Spleen (tissue), 11 donors: ENCODE results near the gene PCDHGC5. TPM values are rescaled to one million over a fixed set of nuclear protein-coding genes. Genes with fewer than 3 reads are reported as not detected.

Source experiments
- DNase-seq: peaks from one replicate; pipeline ENCODE4 v3.0.0-alpha.2; 2020
- H3K27ac ChIP-seq, 8 donors: fragments of 200-600 bp; sonication (generic) in 7 of 8; 1 replicate in 4 of 8; 2 replicates in 4 of 8; pipeline versions ENCODE4 v1.5.0 to v1.8.0; 2016 to 2021; ENCODE audit warnings: inconsistent platforms in 4 of 8, mild to moderate bottlenecking in 4 of 8, moderate library complexity in 1 of 8
- H3K27me3 ChIP-seq, 7 donors: fragments of 200-600 bp; sonication (generic) in 6 of 7; replicated peaks in 1 of 7; 1 replicate in 4 of 7; 2 replicates in 3 of 7; pipeline versions ENCODE4 v1.5.0 to v1.8.0; 2016 to 2021; ENCODE audit warnings: inconsistent platforms in 3 of 7, mild to moderate bottlenecking in 1 of 7
- H3K36me3 ChIP-seq, 6 donors: fragments of 200-600 bp; sonication (generic) in 5 of 6; 1 replicate in 4 of 6; 2 replicates in 2 of 6; pipeline versions ENCODE4 v1.5.0 to v1.8.0; 2016 to 2021; ENCODE audit warnings: inconsistent platforms in 2 of 6
- H3K4me1 ChIP-seq, 6 donors: fragments of 200-600 bp; sonication (generic) in 5 of 6; 1 replicate in 3 of 6; 2 replicates in 3 of 6; pipeline versions ENCODE4 v1.5.0 to v1.8.0; 2016 to 2021; ENCODE audit warnings: inconsistent platforms in 3 of 6
- H3K4me3 ChIP-seq, 8 donors: fragments of 200-600 bp; sonication (generic) in 7 of 8; 1 replicate in 4 of 8; 2 replicates in 4 of 8; pipeline versions ENCODE4 v1.5.0 to v1.8.0; 2016 to 2021; ENCODE audit warnings: inconsistent platforms in 4 of 8, mild to moderate bottlenecking in 4 of 8, moderate library complexity in 2 of 8
- H3K9me3 ChIP-seq, 8 donors: fragments of 200-600 bp; sonication (generic) in 7 of 8; 1 replicate in 4 of 8; 2 replicates in 4 of 8; pipeline versions ENCODE4 v1.5.0 to v1.8.0; 2016 to 2021; ENCODE audit warnings: inconsistent platforms in 4 of 8
- CTCF ChIP-seq, 11 experiments: fragments of 200-600 bp in 7 of 11; fragments of 450-650 bp in 4 of 11; sonication (generic) in 4 of 11; IDR thresholded peaks in 8 of 11; conservative IDR thresholded peaks in 3 of 11; 1 replicate in 7 of 11; 2 replicates in 4 of 11; pipeline versions ENCODE4 v1.4.0 to v1.8.0; 2016 to 2021; ENCODE audit warnings: antibody characterized with exemption in 11 of 11, inconsistent platforms in 4 of 11, mild to moderate bottlenecking in 1 of 11
- POLR2A ChIP-seq, 3 donors: fragments of 450-650 bp; IDR thresholded peaks; one replicate each; pipeline ENCODE4 v1.5.1; 2017; ENCODE audit warnings: antibody characterized with exemption in 3 of 3, mild to moderate bottlenecking in 1 of 3
- POLR2AphosphoS5 ChIP-seq, 3 donors: sonication (generic); formaldehyde crosslinking; IDR thresholded peaks; one replicate each; pipeline ENCODE4 v1.5.1; 2017; ENCODE audit warnings: antibody characterized with exemption in 3 of 3
- WGBS, 5 donors: extraction: QIAGEN DNeasy Blood & Tissue Kit in 3 of 5; methylation state at CpG; one replicate each; pipeline versions ENCODE4 v1.1.5 to v1.1.7; 2013 to 2018; 5-methylcytosine and 5-hydroxymethylcytosine counted together
- intact Hi-C: fragments of 100-400 bp; cut with DNase I; formaldehyde crosslinking; loops from one replicate; pipeline ENCODE4 v1.15.0; 2023; ENCODE audit warnings: low total_unique reads
- polyA plus RNA-seq, 3 donors: library from polyadenylated mRNA; stranded (reverse); fragments of 200-250 nt; gene quantifications; one replicate each; pipeline ENCODE4 v1.2.1, GENCODE V29; 2013
- total RNA-seq, 7 donors: library from RNA; depleted of rRNA in 3 of 7; stranded (reverse); fragments of >200 nt in 3 of 7; fragmentation: NEBNext Ultra II Directional in 4 of 7; extraction: Animal tissue kit (Norgen Biotek cat#: 25700) in 4 of 7; gene quantifications; one replicate each; pipeline versions ENCODE4 v1.1.0 to v1.2.1, GENCODE V29; 2016 to 2021
- donor health status: healthy with polysubstance abuse.
- donor health status: DM: no; HTN: no; CAD: no; lungs with moderate emphysema.
- donor health status: DM: no; HTN: no; CAD: no.
- donor health status: Bipolar disorder and iron deficiency.
- donor health status: healthy.
- donor health status: DM: no; HTN: no; CAD: no.
- donor health status: DM: yes; HTN: yes; CAD: no.

PCDHGC5 gene
- total and polyA plus RNA-seq, 10 donors, result 0.02 to 2.5 (median 1.1) TPM; not detected in 1

- Histone ChIP-seq H3K4me1 (peaks cover 16 to 98% (median 74%) of the 10 kb centered on the region in 6 donors), H3K27me3 (no peaks in the 10 kb centered on the region), H3K27ac (peak overlapping the region; percentile 36 to 87 (median 82)), H3K9me3 (no peaks in the 10 kb centered on the region), H3K36me3 (peaks cover 0 to 44% (median 19%) of the 10 kb centered on the region in 6 donors), H3K4me3 (peak overlapping the region; percentile 41 to 74 (median 54))
- TF ChIP-seq POLR2A (IDR thresholded peaks at IDR 0.05) (no peak), POLR2AphosphoS5 (IDR thresholded peaks at IDR 0.05) (peak; percentile 37 to 50 (median 41)), CTCF (IDR thresholded peaks at IDR 0.05 in 8 of 11, conservative IDR thresholded peaks at IDR 0.05 in 3 of 11) (peak; percentile 53 to 90 (median 81))
- 3 to 9% (median 5%) methylated on average over 28 of the region's 28 CpGs for WGBS, 5 donors
- intact Hi-C loops, result no loop called here
- DNase-seq, result peak; percentile 96
Measured at GRCh38 chr5:141512390-141512910, 23.6 kb downstream of the PCDHGC5 start.

- Histone ChIP-seq H3K36me3 (peaks cover 0 to 50% (median 23%) of the 10 kb centered on the region in 6 donors), H3K27ac (peak overlapping the region; percentile 36 to 87 (median 82)), H3K4me1 (peaks cover 16 to 98% (median 69%) of the 10 kb centered on the region in 6 donors), H3K4me3 (peak overlapping the region; percentile 41 to 74 (median 54)), H3K27me3 (no peaks in the 10 kb centered on the region), H3K9me3 (no peaks in the 10 kb centered on the region)
- DNase-seq, result peak; percentile 86
- intact Hi-C loops, result no loop called here
- WGBS, 5 donors, result 2 to 9% (median 4%) methylated on average over 31 to 43 of the region's 43 CpGs
- no peak for TF ChIP-seq CTCF (IDR thresholded peaks at IDR 0.05 in 8 of 11, conservative IDR thresholded peaks at IDR 0.05 in 3 of 11)
- TF ChIP-seq POLR2A (IDR thresholded peaks at IDR 0.05), result no peak
- peak; percentile 36 to 54 (median 37) for TF ChIP-seq POLR2AphosphoS5 (IDR thresholded peaks at IDR 0.05)
Measured at GRCh38 chr5:141512911-141513626, 24.2 kb downstream of the PCDHGC5 start.

- Histone ChIP-seq H3K4me3 (peak overlapping the region; percentile 41 to 74 (median 54)), H3K27me3 (no peaks in the 10 kb centered on the region), H3K36me3 (peaks cover 0 to 57% (median 26%) of the 10 kb centered on the region in 6 donors), H3K27ac (peak overlapping the region; percentile 21 to 87 (median 82)), H3K9me3 (no peaks in the 10 kb centered on the region), H3K4me1 (peaks cover 15 to 98% (median 63%) of the 10 kb centered on the region in 6 donors)
- peak; percentile 87 for DNase-seq
- TF ChIP-seq CTCF (IDR thresholded peaks at IDR 0.05 in 8 of 11, conservative IDR thresholded peaks at IDR 0.05 in 3 of 11), result no peak
- TF ChIP-seq POLR2AphosphoS5 (IDR thresholded peaks at IDR 0.05), result peak; percentile 12 to 61 (median 54)
- 4 to 23% (median 12%) methylated on average over 18 to 29 of the region's 29 CpGs for WGBS, 5 donors
- intact Hi-C loops, result no loop called here
Measured at GRCh38 chr5:141513627-141514329, 24.9 kb downstream of the PCDHGC5 start.
